Astrocyte (in vitro differentiated cells and primary cell): ENCODE results near the gene MTHFSD.
A peak's percentile ranks its signal among the peaks of the same experiment; 100 is the strongest.

Source experiments
- EZH2 ChIP-seq: IDR thresholded peaks from 2 replicates; pipeline ENCODE4 v1.6.1; 2012; ENCODE audit warnings: mild to moderate bottlenecking, low read length, inconsistent platforms; ENCODE audit not compliant: insufficient read depth
- TF ChIP-seq, protein P1 (sequence below): IDR thresholded peaks from 2 replicates; pipeline ENCODE4 v1.5.1; 2011; ENCODE audit warnings: low read depth, mild to moderate bottlenecking, inconsistent platforms, low read length, moderate library complexity; ENCODE audit not compliant: insufficient read depth

DNA sequence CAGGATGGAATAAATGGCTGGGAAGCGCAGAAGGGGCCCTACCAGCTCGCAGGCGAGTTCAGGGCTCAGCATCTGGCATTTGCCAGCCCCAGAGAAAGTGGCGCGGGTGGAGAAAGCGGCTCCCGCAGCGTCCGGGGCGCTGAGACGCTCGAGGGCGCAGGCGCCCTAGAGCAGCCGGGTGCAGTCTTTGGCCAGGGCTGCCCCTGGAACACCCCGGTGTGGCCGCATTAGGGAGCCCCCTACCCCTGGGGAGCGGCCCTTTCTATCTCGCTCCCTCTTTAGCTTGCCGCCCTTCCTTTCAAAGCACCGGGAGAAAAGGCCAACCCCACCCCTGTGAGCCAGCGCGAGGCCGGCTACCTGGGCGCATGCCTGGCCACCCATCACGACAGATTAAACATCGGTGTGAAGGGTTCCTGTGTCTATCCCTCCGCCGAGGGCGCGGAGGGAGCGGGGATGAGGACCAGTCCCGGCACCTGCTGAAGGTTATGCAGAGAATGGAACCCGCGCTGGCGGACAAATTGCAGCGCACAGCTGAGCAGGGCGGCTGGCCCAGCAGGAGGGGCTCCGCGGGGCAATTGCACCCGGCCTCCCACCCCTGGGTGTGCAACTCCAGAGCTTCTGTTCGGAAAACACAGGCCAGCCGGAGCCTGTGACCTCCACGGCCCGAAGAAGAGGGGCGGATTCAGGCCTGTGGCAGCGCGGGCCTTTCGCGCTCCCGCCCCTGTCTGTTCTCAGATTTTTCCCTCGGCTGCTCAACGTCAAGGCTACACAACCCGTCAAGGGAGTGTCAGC is 60.3 kb downstream of the MTHFSD start:
- TF ChIP-seq, protein P1, sequence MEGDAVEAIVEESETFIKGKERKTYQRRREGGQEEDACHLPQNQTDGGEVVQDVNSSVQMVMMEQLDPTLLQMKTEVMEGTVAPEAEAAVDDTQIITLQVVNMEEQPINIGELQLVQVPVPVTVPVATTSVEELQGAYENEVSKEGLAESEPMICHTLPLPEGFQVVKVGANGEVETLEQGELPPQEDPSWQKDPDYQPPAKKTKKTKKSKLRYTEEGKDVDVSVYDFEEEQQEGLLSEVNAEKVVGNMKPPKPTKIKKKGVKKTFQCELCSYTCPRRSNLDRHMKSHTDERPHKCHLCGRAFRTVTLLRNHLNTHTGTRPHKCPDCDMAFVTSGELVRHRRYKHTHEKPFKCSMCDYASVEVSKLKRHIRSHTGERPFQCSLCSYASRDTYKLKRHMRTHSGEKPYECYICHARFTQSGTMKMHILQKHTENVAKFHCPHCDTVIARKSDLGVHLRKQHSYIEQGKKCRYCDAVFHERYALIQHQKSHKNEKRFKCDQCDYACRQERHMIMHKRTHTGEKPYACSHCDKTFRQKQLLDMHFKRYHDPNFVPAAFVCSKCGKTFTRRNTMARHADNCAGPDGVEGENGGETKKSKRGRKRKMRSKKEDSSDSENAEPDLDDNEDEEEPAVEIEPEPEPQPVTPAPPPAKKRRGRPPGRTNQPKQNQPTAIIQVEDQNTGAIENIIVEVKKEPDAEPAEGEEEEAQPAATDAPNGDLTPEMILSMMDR, result no peak
- TF ChIP-seq EZH2, result peak; percentile 93
